ENCODE measurements around the gene STMN3.
"Not testable (repeated sequence)": the region's sequence is repeated elsewhere in the genome, so short reads cannot be mapped to it uniquely, and the experiment has no call there.

STMN3 gene

DNA sequence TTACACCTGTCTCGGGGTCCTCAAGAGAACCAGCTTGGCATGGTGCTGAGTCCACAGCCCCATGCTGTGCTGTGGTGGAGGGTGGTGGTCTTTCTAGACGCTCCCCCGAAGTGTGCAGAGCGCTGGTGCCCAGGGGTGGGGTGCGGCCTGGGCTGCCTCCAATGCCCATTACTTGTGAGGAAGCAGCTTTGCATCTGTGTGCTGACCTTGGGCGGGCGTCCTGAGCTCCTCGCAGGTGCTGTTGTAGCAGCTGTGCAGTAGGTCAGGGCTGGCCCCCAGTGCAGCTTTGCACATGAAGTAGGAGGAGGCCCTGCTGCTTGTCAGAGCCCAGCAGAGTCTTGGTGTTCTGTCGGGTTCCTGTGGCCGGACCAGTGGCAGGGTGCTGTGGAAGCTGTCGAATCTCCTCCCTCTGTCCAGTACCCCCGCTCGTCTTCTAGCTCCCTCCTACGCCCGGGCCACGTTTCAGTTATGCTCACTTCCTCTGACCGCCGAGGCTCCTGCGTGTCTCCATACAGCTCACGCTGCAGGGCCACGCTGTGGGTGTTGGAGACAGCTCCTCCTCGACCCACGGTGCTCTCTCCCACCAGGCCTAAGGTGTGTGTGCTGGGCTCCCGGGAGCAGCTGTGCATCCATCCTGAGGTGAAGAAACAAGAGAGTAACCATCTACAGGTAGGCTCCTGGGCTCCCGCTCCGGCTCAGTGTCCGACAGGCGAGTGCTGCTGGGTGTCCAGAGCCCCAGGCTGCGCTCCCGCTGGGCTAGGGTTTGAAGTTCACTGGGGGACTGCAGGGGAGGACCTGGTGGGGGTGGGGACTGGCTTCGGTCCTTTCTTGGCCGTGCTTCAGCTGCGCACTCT is 9.0 kb upstream of the STMN3 start:
- Histone ChIP-seq H3K4me1 (ENCODE audit: control insufficient read depth, insufficient read depth, low read length, unreplicated experiment) (peaks cover 10% of the 10 kb centered on the region), H3K79me2 (ENCODE audit: control insufficient read depth, insufficient read depth, low read length, unreplicated experiment) (peaks cover 20% of the 10 kb centered on the region), H2AFZ (ENCODE audit: low read length, unreplicated experiment) (no peak overlapping the region), H3K36me3 (ENCODE audit: insufficient read depth, low read length) (no peaks in the 10 kb centered on the region), H3K4me3 (ENCODE audit: low read depth, low read length) (no peak overlapping the region), H3K27ac (ENCODE audit: low read depth, low read length) (no peak overlapping the region), H3K27me3 (ENCODE audit: insufficient read depth, low read length) (no peaks in the 10 kb centered on the region)

DNA sequence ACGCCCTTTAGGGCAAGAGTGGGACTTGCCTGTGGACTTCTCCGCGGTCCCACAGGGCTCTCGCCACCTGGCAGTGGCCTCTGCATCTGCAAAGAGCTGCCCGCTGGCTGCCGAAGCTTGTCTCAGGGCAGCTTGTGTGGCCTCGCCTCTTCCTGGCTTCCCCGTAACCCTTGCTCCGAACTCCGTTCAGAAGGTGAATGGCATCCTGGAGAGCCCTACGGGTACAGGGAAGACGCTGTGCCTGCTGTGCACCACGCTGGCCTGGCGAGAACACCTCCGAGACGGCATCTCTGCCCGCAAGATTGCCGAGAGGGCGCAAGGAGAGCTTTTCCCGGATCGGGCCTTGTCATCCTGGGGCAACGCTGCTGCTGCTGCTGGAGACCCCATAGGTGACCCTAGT is 7.9 kb upstream of the STMN3 start:
- Histone ChIP-seq H3K27me3 (ENCODE audit: insufficient read depth, low read length) (no peaks in the 10 kb centered on the region), H2AFZ (ENCODE audit: low read length, unreplicated experiment) (no peak overlapping the region), H3K79me2 (ENCODE audit: control insufficient read depth, insufficient read depth, low read length, unreplicated experiment) (peaks cover 20% of the 10 kb centered on the region), H3K4me1 (ENCODE audit: control insufficient read depth, insufficient read depth, low read length, unreplicated experiment) (peaks cover 14% of the 10 kb centered on the region), H3K27ac (ENCODE audit: low read depth, low read length) (no peak overlapping the region), H3K36me3 (ENCODE audit: insufficient read depth, low read length) (no peaks in the 10 kb centered on the region), H3K4me3 (ENCODE audit: low read depth, low read length) (no peak overlapping the region)

GRCh38 chr20:63660622-63661021 is 7.4 kb upstream of the STMN3 start:
- no peak overlapping the region for H3K27ac ChIP-seq (ENCODE audit: low read depth, low read length)
- no peaks in the 10 kb centered on the region for H3K36me3 ChIP-seq (ENCODE audit: insufficient read depth, low read length)
- peaks cover 20% of the 10 kb centered on the region for H3K79me2 ChIP-seq (ENCODE audit: control insufficient read depth, insufficient read depth, low read length, unreplicated experiment)
- H3K27me3 ChIP-seq (ENCODE audit: insufficient read depth, low read length): no peaks in the 10 kb centered on the region
- peaks cover 14% of the 10 kb centered on the region for H3K4me1 ChIP-seq (ENCODE audit: control insufficient read depth, insufficient read depth, low read length, unreplicated experiment)
- no peak overlapping the region for H2AFZ ChIP-seq (ENCODE audit: low read length, unreplicated experiment)
- H3K4me3 ChIP-seq (ENCODE audit: low read depth, low read length): no peak overlapping the region

- Histone ChIP-seq H3K79me2 (ENCODE audit: control insufficient read depth, insufficient read depth, low read length, unreplicated experiment) (peaks cover 20% of the 10 kb centered on the region), H3K4me1 (ENCODE audit: control insufficient read depth, insufficient read depth, low read length, unreplicated experiment) (peaks cover 14% of the 10 kb centered on the region)
- H3K36me3 ChIP-seq (ENCODE audit: insufficient read depth, low read length); H3K4me3 ChIP-seq (ENCODE audit: low read depth, low read length); H3K27ac ChIP-seq (ENCODE audit: low read depth, low read length); H2AFZ ChIP-seq (ENCODE audit: low read length, unreplicated experiment); H3K27me3 ChIP-seq (ENCODE audit: insufficient read depth, low read length): not testable (repeated sequence)
Observed at GRCh38 chr20:63660174-63660573, 7.0 kb upstream of the STMN3 start.

DNA sequence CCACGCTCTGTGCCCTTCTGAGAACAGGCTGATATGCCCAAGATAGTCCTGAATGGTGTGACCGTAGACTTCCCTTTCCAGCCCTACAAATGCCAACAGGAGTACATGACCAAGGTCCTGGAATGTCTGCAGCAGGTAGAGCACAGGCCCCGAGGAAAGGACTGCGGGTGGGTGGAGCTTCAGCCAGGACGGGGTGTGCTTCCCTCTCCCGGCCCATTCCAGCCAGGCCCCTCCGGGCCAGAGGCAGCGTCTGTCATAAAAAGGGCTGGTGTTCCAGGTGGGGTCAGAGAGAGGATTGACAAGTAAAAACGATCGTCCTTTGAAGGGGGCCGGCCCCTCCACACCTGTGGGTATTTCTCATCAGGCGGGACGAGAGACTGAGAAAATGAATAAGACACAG is 6.1 kb upstream of the STMN3 start:
- Histone ChIP-seq H3K36me3 (ENCODE audit: insufficient read depth, low read length) (no peaks in the 10 kb centered on the region), H3K27ac (ENCODE audit: low read depth, low read length) (peak overlapping the region; percentile 69; the same call in 1 of the 2 replicates), H2AFZ (ENCODE audit: low read length, unreplicated experiment) (no peak overlapping the region)

DNA sequence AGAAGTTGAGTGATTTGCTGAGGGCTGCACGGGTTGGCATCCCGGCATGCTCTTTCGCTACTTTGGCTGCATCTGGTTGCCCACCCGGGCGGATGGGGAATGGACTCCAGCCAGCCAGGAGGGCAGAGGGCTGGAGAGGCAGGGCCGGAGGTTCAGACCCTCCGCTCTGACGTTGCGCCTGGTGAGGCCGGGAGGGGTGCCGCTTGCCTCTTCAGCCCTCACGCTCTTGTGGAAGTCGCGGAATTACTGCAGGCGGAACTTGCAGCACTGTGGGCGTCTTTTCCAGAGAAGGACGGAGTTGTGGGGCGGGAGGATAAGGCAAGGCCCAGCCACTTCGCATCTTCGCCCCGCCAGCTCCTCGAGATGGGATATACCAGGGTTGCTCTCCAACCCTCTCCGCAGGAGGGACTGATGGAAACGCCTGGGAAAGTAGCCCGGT is 5.5 kb upstream of the STMN3 start:
- Histone ChIP-seq H3K36me3 (ENCODE audit: insufficient read depth, low read length) (no peaks in the 10 kb centered on the region), H3K27me3 (ENCODE audit: insufficient read depth, low read length) (no peaks in the 10 kb centered on the region), H3K4me1 (ENCODE audit: control insufficient read depth, insufficient read depth, low read length, unreplicated experiment) (peaks cover 14% of the 10 kb centered on the region), H2AFZ (ENCODE audit: low read length, unreplicated experiment) (peak overlapping the region; percentile 45), H3K27ac (ENCODE audit: low read depth, low read length) (peak overlapping the region; percentile 69; the same call in 1 of the 2 replicates), H3K79me2 (ENCODE audit: control insufficient read depth, insufficient read depth, low read length, unreplicated experiment) (peaks cover 20% of the 10 kb centered on the region), H3K4me3 (ENCODE audit: low read depth, low read length) (peak overlapping the region; percentile 86)

More for the DNA sequence above, 6.1 kb upstream of the STMN3 start:
- peaks cover 14% of the 10 kb centered on the region for H3K4me1 ChIP-seq (ENCODE audit: control insufficient read depth, insufficient read depth, low read length, unreplicated experiment)
- peak overlapping the region; percentile 86 for H3K4me3 ChIP-seq (ENCODE audit: low read depth, low read length)
- peaks cover 20% of the 10 kb centered on the region for H3K79me2 ChIP-seq (ENCODE audit: control insufficient read depth, insufficient read depth, low read length, unreplicated experiment)
- no peaks in the 10 kb centered on the region for H3K27me3 ChIP-seq (ENCODE audit: insufficient read depth, low read length)

GRCh38 chr20:63657937-63658748 is 4.9 kb upstream of the STMN3 start, which contains the start of gene RTEL1:
Gene RTEL1 (plus strand): TSS chr20:63658312. CDS start chr20:63659403, 1,091 bp downstream.
- peak within 1 kb of the TSS; percentile 96 for H2AFZ ChIP-seq (ENCODE audit: low read length, unreplicated experiment)
- peaks cover 14% of the 10 kb centered on the region for H3K4me1 ChIP-seq (ENCODE audit: control insufficient read depth, insufficient read depth, low read length, unreplicated experiment)
- H3K27ac ChIP-seq (ENCODE audit: low read depth, low read length): peak within 1 kb of the TSS; percentile 69
- H3K27me3 ChIP-seq (ENCODE audit: insufficient read depth, low read length): no peaks in the 10 kb centered on the region
- H3K79me2 ChIP-seq (ENCODE audit: control insufficient read depth, insufficient read depth, low read length, unreplicated experiment): peaks cover 20% of the 10 kb centered on the region
- no peaks in the 10 kb centered on the region for H3K36me3 ChIP-seq (ENCODE audit: insufficient read depth, low read length)
- peak within 1 kb of the TSS; percentile 86 for H3K4me3 ChIP-seq (ENCODE audit: low read depth, low read length)

GRCh38 chr20:63657260-63657936 is 4.2 kb upstream of the STMN3 start:
- Histone ChIP-seq H3K27me3 (ENCODE audit: insufficient read depth, low read length) (peaks cover 4% of the 10 kb centered on the region; the same call in 1 of the 2 replicates), H3K27ac (ENCODE audit: low read depth, low read length) (peak overlapping the region; percentile 69), H3K36me3 (ENCODE audit: insufficient read depth, low read length) (no peaks in the 10 kb centered on the region), H2AFZ (ENCODE audit: low read length, unreplicated experiment) (peak overlapping the region; percentile 96), H3K79me2 (ENCODE audit: control insufficient read depth, insufficient read depth, low read length, unreplicated experiment) (peaks cover 20% of the 10 kb centered on the region), H3K4me1 (ENCODE audit: control insufficient read depth, insufficient read depth, low read length, unreplicated experiment) (peaks cover 14% of the 10 kb centered on the region), H3K4me3 (ENCODE audit: low read depth, low read length) (peak overlapping the region; percentile 86)

GRCh38 chr20:63656451-63656850 is 3.2 kb upstream of the STMN3 start:
- peaks cover 17% of the 10 kb centered on the region for H3K4me1 ChIP-seq (ENCODE audit: control insufficient read depth, insufficient read depth, low read length, unreplicated experiment)
- no peak overlapping the region for H3K27ac ChIP-seq (ENCODE audit: low read depth, low read length)
- peaks cover 18% of the 10 kb centered on the region for H3K79me2 ChIP-seq (ENCODE audit: control insufficient read depth, insufficient read depth, low read length, unreplicated experiment)
- H3K27me3 ChIP-seq (ENCODE audit: insufficient read depth, low read length): peaks cover 14% of the 10 kb centered on the region; the same call in 1 of the 2 replicates
- no peaks in the 10 kb centered on the region for H3K36me3 ChIP-seq (ENCODE audit: insufficient read depth, low read length)
- no peak overlapping the region for H2AFZ ChIP-seq (ENCODE audit: low read length, unreplicated experiment)
- H3K4me3 ChIP-seq (ENCODE audit: low read depth, low read length): no peak overlapping the region

GRCh38 chr20:63655249-63655648 is 2.0 kb upstream of the STMN3 start:
- Histone ChIP-seq H3K36me3 (ENCODE audit: insufficient read depth, low read length) (no peaks in the 10 kb centered on the region), H3K27ac (ENCODE audit: low read depth, low read length) (no peak overlapping the region), H3K4me1 (ENCODE audit: control insufficient read depth, insufficient read depth, low read length, unreplicated experiment) (peaks cover 17% of the 10 kb centered on the region), H3K27me3 (ENCODE audit: insufficient read depth, low read length) (peaks cover 14% of the 10 kb centered on the region; the same call in 1 of the 2 replicates), H3K4me3 (ENCODE audit: low read depth, low read length) (no peak overlapping the region), H3K79me2 (ENCODE audit: control insufficient read depth, insufficient read depth, low read length, unreplicated experiment) (peaks cover 7% of the 10 kb centered on the region), H2AFZ (ENCODE audit: low read length, unreplicated experiment) (no peak overlapping the region)

Measured in ACC112 (cell line).